NCI-H1436 treated with DMSO at 0.1 percent for 48 hours (cell line): ENCODE measurements around the gene LDLR.
"Not testable (repeated sequence)": the region's sequence is repeated elsewhere in the genome, so short reads cannot be mapped to it uniquely, and the experiment has no call there.

Experiments
- DNase-seq: peaks from one replicate; lab custom pipeline; 2025; lab: John Stamatoyannopoulos, UW

LDLR gene

GRCh38 chr19:11073568-11073967 lies 15.7 kb upstream of the LDLR start:
- no peak for DNase-seq

- not testable (repeated sequence) for DNase-seq
Observed at GRCh38 chr19:11076792-11077191, 12.5 kb upstream of the LDLR start.

GRCh38 chr19:11078893-11079292 lies 10.4 kb upstream of the LDLR start:
- DNase-seq: no peak

- DNase-seq: no peak
Observed at GRCh38 chr19:11079999-11080398, 9.3 kb upstream of the LDLR start.

GRCh38 chr19:11087870-11088505 lies 1.3 kb upstream of the LDLR start:
- DNase-seq: no peak

GRCh38 chr19:11088506-11089253 lies 583 bp upstream of the LDLR start:
- no peak for DNase-seq

GRCh38 chr19:11090014-11090263 lies 676 bp downstream of the LDLR start:
- not testable (repeated sequence) for DNase-seq

GRCh38 chr19:11090264-11090996 lies 1.2 kb downstream of the LDLR start:
- peak; percentile 62 for DNase-seq

- no peak for DNase-seq
Observed at GRCh38 chr19:11090997-11091702, 1.9 kb downstream of the LDLR start.

GRCh38 chr19:11091703-11092153 lies 2.5 kb downstream of the LDLR start:
- no peak for DNase-seq

GRCh38 chr19:11092181-11092538 lies 2.9 kb downstream of the LDLR start:
- no peak for DNase-seq

GRCh38 chr19:11093689-11094238 lies 4.5 kb downstream of the LDLR start:
- no peak for DNase-seq

GRCh38 chr19:11094520-11094894 lies 5.2 kb downstream of the LDLR start:
- DNase-seq: no peak

- DNase-seq: no peak
Observed at GRCh38 chr19:11096210-11096841, 7.1 kb downstream of the LDLR start.

GRCh38 chr19:11097367-11097766 lies 8.1 kb downstream of the LDLR start:
- not testable (repeated sequence) for DNase-seq

GRCh38 chr19:11098327-11098726 lies 9.1 kb downstream of the LDLR start:
- DNase-seq: no peak

- DNase-seq: no peak
Observed at GRCh38 chr19:11098861-11099260, 9.6 kb downstream of the LDLR start.

- no peak for DNase-seq
Observed at GRCh38 chr19:11100049-11100448, 10.8 kb downstream of the LDLR start.

- no peak for DNase-seq
Observed at GRCh38 chr19:11101057-11101456, 11.8 kb downstream of the LDLR start.

- no peak for DNase-seq
Observed at GRCh38 chr19:11102944-11103343, 13.7 kb downstream of the LDLR start.

GRCh38 chr19:11103667-11104066 lies 14.4 kb downstream of the LDLR start:
- not testable (repeated sequence) for DNase-seq
